Muscle of leg (tissue), 11 donors: Measurements from ENCODE around the gene RIMBP2. TPM values are rescaled to one million over a fixed set of nuclear protein-coding genes. Genes with fewer than 3 reads are reported as not detected.

Experiments used
- DNase-seq: peaks from one replicate; pipeline ENCODE4 v3.0.0; 2013
- H3K27ac ChIP-seq: one replicate; pipeline ENCODE4 v1.5.1; 2013; ENCODE audit warnings: mild to moderate bottlenecking, low read length, control low read depth
- H3K27me3 ChIP-seq: one replicate; pipeline ENCODE4 v1.6.1; 2013; ENCODE audit warnings: low read length; ENCODE audit not compliant: control insufficient read depth, insufficient read depth
- H3K36me3 ChIP-seq: one replicate; pipeline ENCODE4 v1.6.1; 2013; ENCODE audit warnings: low read length; ENCODE audit not compliant: control insufficient read depth, insufficient read depth
- H3K4me1 ChIP-seq: one replicate; pipeline ENCODE4 v1.6.1; 2013; ENCODE audit warnings: low read length; ENCODE audit not compliant: control insufficient read depth, insufficient read depth
- H3K4me3 ChIP-seq: one replicate; pipeline ENCODE4 v1.5.1; 2013; ENCODE audit warnings: low read length, control low read depth
- H3K9me3 ChIP-seq: replicated peaks from 2 replicates; pipeline ENCODE4 v1.6.1; 2013; ENCODE audit warnings: low read depth, low read length; ENCODE audit not compliant: control insufficient read depth
- WGBS: methylation state at CpG from one replicate; pipeline ENCODE4 v1.1.5; 2013; ENCODE audit warnings: missing lambda C conversion rate; ENCODE audit not compliant: insufficient coverage; 5-methylcytosine and 5-hydroxymethylcytosine counted together
- polyA plus RNA-seq, 8 donors: library from polyadenylated mRNA; unstranded; fragments of 120-200 nt; gene quantifications; one replicate each; pipeline versions ENCODE4 v1.2.1 to v1.2.3, GENCODE V29; 2013; ENCODE audit warnings: inconsistent platforms in 1 of 8, low replicate concordance in 1 of 8; ENCODE audit not compliant: insufficient read length in 8 of 8, insufficient read depth in 1 of 8
- total RNA-seq: library from RNA; stranded (reverse); fragments of 120-200 nt; gene quantifications from one replicate; pipeline ENCODE4 v1.2.4, GENCODE V29; 2013

The RIMBP2 gene
- total and polyA plus RNA-seq, 9 donors = 0.46 to 2.1 (median 0.87) TPM

DNA sequence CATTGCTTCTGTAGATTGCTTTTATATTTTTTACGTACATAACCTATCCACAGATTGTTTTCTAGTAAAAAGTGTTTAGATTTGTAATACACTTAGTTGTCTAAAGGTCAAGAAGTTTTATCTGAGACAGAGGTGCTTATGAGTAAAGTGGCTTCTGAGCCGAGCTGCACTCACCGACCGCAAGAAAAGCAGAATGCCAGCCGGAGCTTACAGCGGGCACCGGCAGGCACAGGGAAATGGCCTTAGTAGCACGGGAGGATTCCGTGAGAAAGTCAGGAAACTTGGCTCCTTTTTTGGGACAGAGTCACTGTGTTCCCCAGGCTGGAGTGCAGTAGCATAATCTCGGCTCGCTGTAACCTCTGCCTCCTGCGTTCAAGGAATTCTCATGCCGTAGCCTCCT, 348.6 kb downstream of the RIMBP2 start:
- 87% methylated on average over 12 of the region's 13 CpGs for WGBS
- DNase-seq = no peak
- H3K4me3 ChIP-seq = no peak overlapping the region
- H3K9me3 ChIP-seq = no peaks in the 10 kb centered on the region
- H3K27ac ChIP-seq = no peak overlapping the region
- no peaks in the 10 kb centered on the region for H3K4me1 ChIP-seq
- H3K27me3 ChIP-seq = peaks cover 16% of the 10 kb centered on the region
- H3K36me3 ChIP-seq = no peaks in the 10 kb centered on the region

DNA sequence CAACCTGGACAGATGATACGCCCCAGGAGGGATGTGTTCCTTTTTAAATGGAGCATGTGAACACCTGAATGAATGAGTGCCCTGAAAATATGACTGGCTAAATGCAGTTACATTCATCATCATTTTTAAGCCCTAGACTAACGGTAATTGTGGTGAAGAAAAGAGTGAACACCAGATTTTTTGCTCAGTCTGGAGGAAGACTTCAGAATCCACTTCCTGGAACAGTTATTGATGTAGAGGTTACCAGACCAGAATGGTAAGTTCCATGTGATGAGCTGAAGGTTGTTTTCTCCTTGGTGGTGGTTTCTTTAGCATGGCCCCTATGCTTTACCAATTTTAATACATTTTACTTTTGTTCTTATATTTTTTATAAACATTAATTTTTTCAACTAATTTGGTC, 349.1 kb downstream of the RIMBP2 start:
- Histone ChIP-seq H3K9me3 (no peaks in the 10 kb centered on the region), H3K27me3 (peaks cover 16% of the 10 kb centered on the region), H3K27ac (no peak overlapping the region), H3K4me3 (no peak overlapping the region), H3K36me3 (no peaks in the 10 kb centered on the region), H3K4me1 (no peaks in the 10 kb centered on the region)
- no CpG with 5 or more reads among the region's 2 CpGs for WGBS
- no peak for DNase-seq

DNA sequence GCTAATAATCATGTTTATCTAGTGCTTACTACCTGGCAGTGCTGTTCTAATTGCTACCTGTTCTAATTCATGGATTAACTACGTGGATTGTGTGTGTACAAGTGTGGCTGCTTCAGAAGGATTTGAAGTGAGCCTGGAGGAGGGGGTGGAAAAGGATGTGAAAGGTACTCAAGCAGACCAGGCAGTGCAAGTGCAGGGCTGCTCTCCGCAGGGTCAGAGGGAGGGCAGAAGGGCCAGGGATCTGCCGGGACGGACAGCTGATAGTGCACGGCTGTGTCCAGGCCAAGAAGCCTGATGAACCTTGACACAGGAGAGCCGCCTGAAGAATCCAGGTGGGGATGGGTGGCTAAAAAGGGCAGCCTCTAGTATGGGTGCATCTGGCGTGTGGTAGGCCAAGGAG, 349.9 kb downstream of the RIMBP2 start:
- Histone ChIP-seq H3K27me3 (peaks cover 18% of the 10 kb centered on the region), H3K27ac (no peak overlapping the region), H3K4me3 (no peak overlapping the region), H3K4me1 (no peaks in the 10 kb centered on the region), H3K36me3 (no peaks in the 10 kb centered on the region), H3K9me3 (no peaks in the 10 kb centered on the region)
- 55% methylated on average over 7 of the region's 7 CpGs for WGBS
- no peak for DNase-seq

GRCh38 chr12:130364578-130364977, 351.5 kb downstream of the RIMBP2 start:
- Histone ChIP-seq H3K27ac (no peak overlapping the region), H3K4me1 (no peaks in the 10 kb centered on the region), H3K36me3 (no peaks in the 10 kb centered on the region), H3K27me3 (peaks cover 12% of the 10 kb centered on the region), H3K4me3 (no peak overlapping the region), H3K9me3 (no peaks in the 10 kb centered on the region)
- WGBS = 80% methylated on average over 1 of the region's 2 CpGs
- DNase-seq = no peak

DNA sequence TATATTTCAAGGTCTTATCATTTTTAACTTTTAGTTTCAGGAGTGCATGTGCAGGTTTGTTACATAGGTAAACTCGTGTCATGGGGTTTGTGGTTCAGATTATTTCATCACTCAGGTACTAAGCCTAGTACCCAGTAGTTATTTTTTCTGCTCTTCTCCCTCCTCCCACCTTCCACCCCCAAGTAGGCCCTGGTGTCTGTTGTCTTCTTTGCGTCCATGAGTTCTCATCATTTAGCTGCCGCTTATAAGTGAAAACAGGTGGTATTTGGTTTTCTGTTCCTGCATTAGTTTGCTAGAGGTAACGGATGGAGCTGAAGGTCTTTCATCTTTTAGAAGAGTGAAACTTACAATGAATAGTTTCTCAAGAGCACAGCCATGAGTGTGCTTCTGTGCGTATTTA, 354.0 kb downstream of the RIMBP2 start:
- 37% methylated on average over 2 of the region's 5 CpGs for WGBS
- Histone ChIP-seq H3K4me1 (no peaks in the 10 kb centered on the region), H3K27me3 (peaks cover 22% of the 10 kb centered on the region), H3K9me3 (no peaks in the 10 kb centered on the region), H3K4me3 (no peak overlapping the region), H3K36me3 (no peaks in the 10 kb centered on the region), H3K27ac (no peak overlapping the region)
- DNase-seq = no peak

GRCh38 chr12:130357729-130358330, 358.3 kb downstream of the RIMBP2 start:
- Histone ChIP-seq H3K27ac (no peak overlapping the region), H3K9me3 (no peaks in the 10 kb centered on the region), H3K36me3 (no peaks in the 10 kb centered on the region), H3K4me3 (no peak overlapping the region), H3K4me1 (no peaks in the 10 kb centered on the region), H3K27me3 (peaks cover 28% of the 10 kb centered on the region)
- DNase-seq = no peak
- WGBS = 53% methylated on average over 10 of the region's 14 CpGs

GRCh38 chr12:130357241-130357640, 358.9 kb downstream of the RIMBP2 start:
- H3K27ac ChIP-seq = no peak overlapping the region
- no peak overlapping the region for H3K4me3 ChIP-seq
- peaks cover 28% of the 10 kb centered on the region for H3K27me3 ChIP-seq
- no peaks in the 10 kb centered on the region for H3K4me1 ChIP-seq
- H3K36me3 ChIP-seq = no peaks in the 10 kb centered on the region
- no peaks in the 10 kb centered on the region for H3K9me3 ChIP-seq
- WGBS = 26% methylated on average over 7 of the region's 8 CpGs
- no peak for DNase-seq

GRCh38 chr12:130356222-130356621, 359.9 kb downstream of the RIMBP2 start:
- Histone ChIP-seq H3K9me3 (no peaks in the 10 kb centered on the region), H3K36me3 (no peaks in the 10 kb centered on the region), H3K27me3 (peaks cover 28% of the 10 kb centered on the region), H3K4me1 (no peaks in the 10 kb centered on the region), H3K4me3 (no peak overlapping the region), H3K27ac (no peak overlapping the region)
- WGBS = 42% methylated on average over 4 of the region's 8 CpGs
- DNase-seq = no peak

DNA sequence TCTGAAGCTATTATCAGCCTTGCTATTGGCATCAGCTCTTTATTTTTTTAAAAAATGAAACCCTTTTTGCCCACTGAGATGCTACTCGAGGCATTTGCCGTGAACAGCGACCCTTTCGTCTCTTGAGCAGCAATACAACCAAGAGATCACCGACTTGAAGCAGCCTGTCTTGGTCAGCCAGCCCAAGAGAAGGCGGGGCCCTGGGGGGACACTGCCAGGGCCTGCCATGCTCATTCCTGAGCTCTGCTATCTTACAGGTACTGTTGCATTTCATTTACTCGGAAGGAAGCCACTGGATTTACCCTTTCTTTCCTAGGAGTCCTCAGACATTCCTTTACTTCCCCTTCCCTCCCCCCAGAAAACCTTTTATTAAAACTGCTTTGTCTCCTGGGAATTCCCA, 361.7 kb downstream of the RIMBP2 start:
- Histone ChIP-seq H3K27ac (no peak overlapping the region), H3K27me3 (peaks cover 28% of the 10 kb centered on the region), H3K4me3 (no peak overlapping the region), H3K9me3 (no peaks in the 10 kb centered on the region), H3K4me1 (no peaks in the 10 kb centered on the region), H3K36me3 (no peaks in the 10 kb centered on the region)
- DNase-seq = no peak
- 50% methylated on average over 7 of the region's 7 CpGs for WGBS

- Histone ChIP-seq H3K4me1 (no peaks in the 10 kb centered on the region), H3K4me3 (no peak overlapping the region), H3K9me3 (no peaks in the 10 kb centered on the region), H3K27ac (no peak overlapping the region), H3K36me3 (no peaks in the 10 kb centered on the region), H3K27me3 (peaks cover 20% of the 10 kb centered on the region)
- no peak for DNase-seq
Observed at GRCh38 chr12:130353081-130353480, 363.0 kb downstream of the RIMBP2 start.

DNA sequence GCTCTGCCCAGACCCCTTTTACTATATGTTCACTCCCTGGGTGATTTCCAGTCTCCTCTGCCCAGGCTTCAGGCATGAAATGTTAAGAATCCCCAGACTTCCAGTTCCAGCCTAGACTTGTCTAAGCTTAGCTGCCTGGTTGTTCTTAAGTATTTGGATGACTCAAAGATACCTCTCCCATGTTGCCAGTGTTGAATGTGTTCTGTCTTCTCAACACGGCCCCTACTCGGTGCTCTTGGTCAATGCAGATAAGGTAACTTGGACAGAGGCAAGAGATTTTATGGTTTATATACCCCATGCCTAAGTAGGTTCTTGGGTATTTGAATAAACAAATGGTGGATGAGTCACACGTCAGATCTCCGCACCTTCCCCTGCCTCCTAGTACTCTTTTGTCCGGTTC, 364.8 kb downstream of the RIMBP2 start:
- Histone ChIP-seq H3K36me3 (no peaks in the 10 kb centered on the region), H3K27me3 (peaks cover 16% of the 10 kb centered on the region), H3K9me3 (no peaks in the 10 kb centered on the region), H3K4me1 (no peaks in the 10 kb centered on the region), H3K27ac (no peak overlapping the region), H3K4me3 (no peak overlapping the region)
- whole genome bisulfite sequencing = 87% methylated on average over 3 of the region's 5 CpGs
- no peak for DNase-seq
